HepG2 (cell line): ENCODE results near the gene MAN1C1. TPM values are rescaled to one million over a fixed set of nuclear protein-coding genes. Genes with fewer than 3 reads are reported as not detected.

Experiments
- BATF2 ChIP-seq: sonication (generic); formaldehyde crosslinking; IDR thresholded peaks from 2 replicates; pipeline ENCODE4 v1.8.0; 2022; ENCODE audit warnings: mild to moderate bottlenecking, missing genetic modification reagents, moderate library complexity
- CBX5 ChIP-seq: sonication (generic); formaldehyde crosslinking; IDR thresholded peaks from 2 replicates; pipeline ENCODE4 v1.4.0; 2020; ENCODE audit warnings: missing genetic modification reagents, borderline replicate concordance
- HDAC1 ChIP-seq: sonication (generic); formaldehyde crosslinking; IDR thresholded peaks from 2 replicates; pipeline ENCODE4 v1.5.1; 2020; ENCODE audit warnings: mild to moderate bottlenecking, missing genetic modification reagents
- HNF4G ChIP-seq, 2 experiments: sonication (generic) in 1 of 2; formaldehyde crosslinking in 1 of 2; IDR thresholded peaks; 2 replicates each; pipeline versions ENCODE4 v1.4.0 to v1.6.1; 2011 to 2020; ENCODE audit warnings: borderline replicate concordance in 2 of 2, low read depth in 2 of 2, mild to moderate bottlenecking in 2 of 2, low read length in 1 of 2, missing genetic modification reagents in 1 of 2, moderate library complexity in 1 of 2
- MED8 ChIP-seq: sonication (generic); formaldehyde crosslinking; IDR thresholded peaks from 2 replicates; pipeline ENCODE4 v1.8.1; 2023; ENCODE audit warnings: mild to moderate bottlenecking, missing genetic modification reagents; ENCODE audit not compliant: insufficient replicate concordance
- MIER3 ChIP-seq: IDR thresholded peaks from 2 replicates; pipeline ENCODE4 v1.6.1; 2016; ENCODE audit warnings: missing compliant biosample characterization, borderline replicate concordance
- NFATC3 ChIP-seq: sonication (generic); formaldehyde crosslinking; IDR thresholded peaks from 2 replicates; pipeline ENCODE4 v1.5.1; 2020; ENCODE audit warnings: mild to moderate bottlenecking, missing genetic modification reagents
- NR1H2 ChIP-seq: sonication (generic); formaldehyde crosslinking; IDR thresholded peaks from 2 replicates; pipeline ENCODE4 v1.8.1; 2022; ENCODE audit warnings: low read depth, missing genetic modification reagents, borderline replicate concordance
- RAD21 ChIP-seq: fragments of 450-650 bp; formaldehyde crosslinking; IDR thresholded peaks from 2 replicates; pipeline ENCODE4 v1.5.0; 2020; ENCODE audit warnings: mild to moderate bottlenecking
- SMAD3 ChIP-seq: sonication (generic); formaldehyde crosslinking; IDR thresholded peaks from 2 replicates; pipeline ENCODE4 v1.4.0; 2020; ENCODE audit warnings: missing genetic modification reagents
- SOX5 ChIP-seq: IDR thresholded peaks from 2 replicates; pipeline ENCODE4 v1.6.1; 2016; ENCODE audit warnings: borderline replicate concordance
- SP2 ChIP-seq: sonication (generic); formaldehyde crosslinking; IDR thresholded peaks from 2 replicates; pipeline ENCODE4 v1.5.1; 2020; ENCODE audit warnings: mild to moderate bottlenecking, missing genetic modification reagents
- TGIF2 ChIP-seq: IDR thresholded peaks from 2 replicates; pipeline ENCODE4 v1.6.1; 2016; ENCODE audit warnings: control low read depth, missing compliant biosample characterization
- WIZ ChIP-seq: sonication (generic); formaldehyde crosslinking; IDR thresholded peaks from 2 replicates; pipeline ENCODE4 v1.5.1; 2020; ENCODE audit warnings: mild to moderate bottlenecking, missing genetic modification reagents
- ZBTB14 ChIP-seq: sonication (generic); formaldehyde crosslinking; IDR thresholded peaks from 2 replicates; pipeline ENCODE4 v1.4.0; 2020; ENCODE audit warnings: missing genetic modification reagents
- ZBTB21 ChIP-seq: sonication (generic); formaldehyde crosslinking; IDR thresholded peaks from 2 replicates; pipeline ENCODE4 v1.4.0; 2020; ENCODE audit warnings: missing genetic modification reagents
- ZIK1 ChIP-seq: sonication (generic); formaldehyde crosslinking; IDR thresholded peaks from 2 replicates; pipeline ENCODE4 v1.5.0; 2020; ENCODE audit warnings: mild to moderate bottlenecking, low read depth, missing genetic modification reagents, borderline replicate concordance
- ZMYM4 ChIP-seq: sonication (generic); formaldehyde crosslinking; IDR thresholded peaks from 2 replicates; pipeline ENCODE4 v1.8.1; 2023; ENCODE audit warnings: mild to moderate bottlenecking, missing genetic modification reagents
- ZNF282 ChIP-seq: fragments of 450-650 bp; IDR thresholded peaks from 2 replicates; pipeline ENCODE4 v1.6.1; 2018; ENCODE audit not compliant: partially characterized antibody
- ZNF33A ChIP-seq: sonication (generic); formaldehyde crosslinking; IDR thresholded peaks from 2 replicates; pipeline ENCODE4 v1.5.1; 2020; ENCODE audit warnings: missing genetic modification reagents, mild to moderate bottlenecking, moderate library complexity, borderline replicate concordance
- ZNF33B ChIP-seq: sonication (generic); formaldehyde crosslinking; IDR thresholded peaks from 2 replicates; pipeline ENCODE4 v1.5.1; 2020; ENCODE audit warnings: mild to moderate bottlenecking, missing genetic modification reagents
- ZNF431 ChIP-seq: sonication (generic); formaldehyde crosslinking; IDR thresholded peaks from 2 replicates; pipeline ENCODE4 v1.9.0; 2022; ENCODE audit warnings: missing genetic modification reagents, low read depth, mild to moderate bottlenecking, borderline replicate concordance
- ZNF607 ChIP-seq: sonication (generic); formaldehyde crosslinking; IDR thresholded peaks from 2 replicates; pipeline ENCODE4 v1.5.1; 2020; ENCODE audit warnings: missing genetic modification reagents, mild to moderate bottlenecking, borderline replicate concordance
- ZNF691 ChIP-seq: sonication (generic); formaldehyde crosslinking; IDR thresholded peaks from 2 replicates; pipeline ENCODE4 v1.4.0; 2020; ENCODE audit warnings: missing genetic modification reagents, low read depth, mild to moderate bottlenecking, borderline replicate concordance
- polyA plus RNA-seq, 8 experiments: library from polyadenylated mRNA; depleted of rRNA in 3 of 8; stranded (reverse) in 7 of 8; unstranded in 1 of 8; fragments of >200 nt; fragmentation: Illumina TruSeq in 4 of 8; extraction: Trizol in 4 of 8; gene quantifications; 2 replicates each; pipeline versions ENCODE4 v1.2.1 to v1.2.3, GENCODE V29; 2011 to 2016; ENCODE audit warnings: low read depth in 4 of 8, missing spikeins in 1 of 8, mixed read lengths in 1 of 8; ENCODE audit not compliant: insufficient read depth in 1 of 8
- total RNA-seq, 5 experiments: library from RNA; depleted of rRNA; stranded (reverse); fragments of >200 nt; fragmentation: Illumina TruSeq; extraction: Trizol; gene quantifications; 2 replicates each; pipeline ENCODE4 v1.2.3, GENCODE V29; 2016; ENCODE audit warnings: low read depth in 1 of 5
- TF ChIP-seq, protein P1 (sequence below): sonication (generic); formaldehyde crosslinking; IDR thresholded peaks from 2 replicates; pipeline ENCODE4 v1.4.0; 2020; ENCODE audit warnings: missing genetic modification reagents

The MAN1C1 gene
- total and polyA plus RNA-seq, 2 of the 13 experiments (the other 11 are each of a cell fraction or from before 2014, with no cell fraction given) = 0.18 to 0.49 TPM

GRCh38 chr1:25819491-25820246 lies 203.1 kb downstream of the MAN1C1 start, which contains the start of gene MTFR1L (continued):
- 0 out of 2 replicates have a peak, but pooled peaks have one; percentile 79 for TF ChIP-seq NFATC3
- TF ChIP-seq ZNF431 = no peak
- no peak for TF ChIP-seq ZNF33B
- TF ChIP-seq TGIF2 (CRISPR knock-in tag) = 0 out of 2 replicates have a peak, but pooled peaks have one; percentile 63
- peak; percentile 83 for TF ChIP-seq ZMYM4 (CRISPR knock-in tag)
- TF ChIP-seq MED8 = peak; percentile 62
- TF ChIP-seq SMAD3 (CRISPR knock-in tag) = 0 out of 2 replicates have a peak, but pooled peaks have one; percentile 32
- peak; percentile 60; the same call in 1 of the 2 replicates for TF ChIP-seq ZIK1 (CRISPR knock-in tag)
- TF ChIP-seq ZNF607 = peak; percentile 7; the same call in 1 of the 2 replicates
- peak; percentile 33; the same call in 1 of the 2 replicates for TF ChIP-seq BATF2 (CRISPR knock-in tag)
- TF ChIP-seq CBX5 (CRISPR knock-in tag) = peak; percentile 21; the same call in 1 of the 2 replicates
- TF ChIP-seq, protein P1, sequence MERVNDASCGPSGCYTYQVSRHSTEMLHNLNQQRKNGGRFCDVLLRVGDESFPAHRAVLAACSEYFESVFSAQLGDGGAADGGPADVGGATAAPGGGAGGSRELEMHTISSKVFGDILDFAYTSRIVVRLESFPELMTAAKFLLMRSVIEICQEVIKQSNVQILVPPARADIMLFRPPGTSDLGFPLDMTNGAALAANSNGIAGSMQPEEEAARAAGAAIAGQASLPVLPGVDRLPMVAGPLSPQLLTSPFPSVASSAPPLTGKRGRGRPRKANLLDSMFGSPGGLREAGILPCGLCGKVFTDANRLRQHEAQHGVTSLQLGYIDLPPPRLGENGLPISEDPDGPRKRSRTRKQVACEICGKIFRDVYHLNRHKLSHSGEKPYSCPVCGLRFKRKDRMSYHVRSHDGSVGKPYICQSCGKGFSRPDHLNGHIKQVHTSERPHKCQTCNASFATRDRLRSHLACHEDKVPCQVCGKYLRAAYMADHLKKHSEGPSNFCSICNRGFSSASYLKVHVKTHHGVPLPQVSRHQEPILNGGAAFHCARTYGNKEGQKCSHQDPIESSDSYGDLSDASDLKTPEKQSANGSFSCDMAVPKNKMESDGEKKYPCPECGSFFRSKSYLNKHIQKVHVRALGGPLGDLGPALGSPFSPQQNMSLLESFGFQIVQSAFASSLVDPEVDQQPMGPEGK (CRISPR knock-in tag) = peak; percentile 90
- TF ChIP-seq WIZ (CRISPR knock-in tag) = peak; percentile 72
- TF ChIP-seq RAD21 (CRISPR knock-in tag) = peak; percentile 27; the same call in 1 of the 2 replicates
- no peak for TF ChIP-seq ZNF282
- peak; percentile 39; the same call in 1 of the 2 replicates for TF ChIP-seq SOX5 (CRISPR knock-in tag)
- TF ChIP-seq ZNF691 (CRISPR knock-in tag) = peak; percentile 67; the same call in 1 of the 2 replicates
- TF ChIP-seq SP2 (CRISPR knock-in tag) = peak; percentile 74; the same call in 1 of the 2 replicates
- no peak for TF ChIP-seq ZBTB14 (CRISPR knock-in tag)
- no peak; the same call in 1 of the 2 replicates for TF ChIP-seq HNF4G (IDR thresholded peaks at IDR 0.05; ENCODE audit: borderline replicate concordance, low read depth, low read length)
- no peak for TF ChIP-seq HNF4G (CRISPR knock-in tag; IDR thresholded peaks at IDR 0.05; ENCODE audit: borderline replicate concordance, low read depth)
- no peak for TF ChIP-seq ZBTB21 (CRISPR knock-in tag)
- 0 out of 2 replicates have a peak, but pooled peaks have one; percentile 52 for TF ChIP-seq MIER3 (CRISPR knock-in tag)
- peak; percentile 76; the same call in 1 of the 2 replicates for TF ChIP-seq HDAC1 (CRISPR knock-in tag)
- peak; percentile 6; the same call in 1 of the 2 replicates for TF ChIP-seq NR1H2 (CRISPR knock-in tag)
- TF ChIP-seq ZNF33A (CRISPR knock-in tag) = peak; percentile 5; the same call in 1 of the 2 replicates
